Urinary bladder (tissue), 4 donors: Measurements from ENCODE around the gene CSNK1G2. TPM values are rescaled to one million over a fixed set of nuclear protein-coding genes. Genes with fewer than 3 reads are reported as not detected.

Experiments used
- DNase-seq: peaks from one replicate; pipeline ENCODE4 v3.0.0-alpha.2; 2015; ENCODE audit errors: extremely low spot score
- H3K27ac ChIP-seq: one replicate; pipeline ENCODE4 v1.5.1; 2013; ENCODE audit warnings: low read depth, mild to moderate bottlenecking, moderate library complexity
- H3K36me3 ChIP-seq: one replicate; pipeline ENCODE4 v1.6.1; 2013; ENCODE audit warnings: mild to moderate bottlenecking, moderate library complexity; ENCODE audit not compliant: insufficient read depth
- H3K4me1 ChIP-seq: one replicate; pipeline ENCODE4 v1.6.1; 2013; ENCODE audit warnings: mild to moderate bottlenecking, moderate library complexity; ENCODE audit not compliant: insufficient read depth
- H3K4me3 ChIP-seq: one replicate; pipeline ENCODE4 v1.5.1; 2013; ENCODE audit warnings: low read depth, low read length
- WGBS: extraction: QIAGEN DNeasy Blood & Tissue Kit; methylation state at CpG from one replicate; pipeline ENCODE4 v1.1.7; 2013; 5-methylcytosine and 5-hydroxymethylcytosine counted together
- polyA plus RNA-seq: library from polyadenylated mRNA; stranded (reverse); fragments of 200-250 nt; gene quantifications from one replicate; pipeline ENCODE4 v1.2.3, GENCODE V29; 2013
- total RNA-seq: library from RNA; depleted of rRNA; stranded (reverse); fragments of >200 nt; gene quantifications from one replicate; pipeline ENCODE4 v1.2.3, GENCODE V29; 2014
- donor health status: healthy with polysubstance abuse.
- donor health status: healthy.

The CSNK1G2 gene
- total and polyA plus RNA-seq, 2 donors: 33.5 to 50.1 TPM

- Histone ChIP-seq H3K4me1 (no peaks in the 10 kb centered on the region), H3K27ac (no peak overlapping the region), H3K4me3 (no peak overlapping the region), H3K36me3 (no peaks in the 10 kb centered on the region)
- DNase-seq: no peak
- 87% methylated on average over 26 of the region's 26 CpGs for WGBS
Measured at GRCh38 chr19:1999856-2000515, 59.0 kb downstream of the CSNK1G2 start.

GRCh38 chr19:2003874-2004273 is 62.9 kb downstream of the CSNK1G2 start:
- no peak for DNase-seq
- H3K36me3 ChIP-seq: no peaks in the 10 kb centered on the region
- 92% methylated on average over 4 of the region's 4 CpGs for WGBS
- no peaks in the 10 kb centered on the region for H3K4me1 ChIP-seq
- no peak overlapping the region for H3K27ac ChIP-seq
- no peak overlapping the region for H3K4me3 ChIP-seq

DNA sequence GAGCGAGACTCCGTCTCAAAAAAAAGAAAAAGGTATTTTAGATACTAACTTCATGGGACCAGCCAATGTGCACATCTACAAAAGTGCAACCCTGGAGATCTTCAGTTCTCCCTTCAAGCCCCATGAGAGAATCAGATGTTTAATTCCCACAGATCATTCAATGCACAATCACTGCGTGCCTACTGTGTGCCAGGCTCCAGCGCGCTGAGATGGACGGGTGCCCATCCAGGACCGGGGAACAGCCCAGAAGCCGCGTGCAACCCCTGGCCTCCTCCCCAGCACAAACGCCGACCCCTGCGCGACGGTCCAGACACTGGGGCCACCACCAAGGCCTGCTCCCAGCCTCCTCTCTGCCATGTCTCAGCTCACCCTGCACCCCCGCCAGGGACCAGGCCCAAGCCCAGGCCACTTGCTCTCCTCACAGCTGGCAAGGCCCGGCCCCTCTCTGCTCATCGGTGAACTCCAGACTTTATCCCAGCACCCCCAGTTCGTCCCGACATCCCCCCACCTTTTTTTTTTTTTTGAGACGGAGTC is 69.2 kb downstream of the CSNK1G2 start:
- 93% methylated on average over 20 of the region's 20 CpGs for WGBS
- Histone ChIP-seq H3K4me1 (no peaks in the 10 kb centered on the region), H3K36me3 (no peaks in the 10 kb centered on the region), H3K27ac (no peak overlapping the region), H3K4me3 (no peak overlapping the region)
- no peak for DNase-seq

- Histone ChIP-seq H3K36me3 (no peaks in the 10 kb centered on the region), H3K4me1 (no peaks in the 10 kb centered on the region), H3K4me3 (no peak overlapping the region), H3K27ac (no peak overlapping the region)
- WGBS: 95% methylated on average over 12 of the region's 12 CpGs
- no peak for DNase-seq
Measured at GRCh38 chr19:2011169-2011568, 70.2 kb downstream of the CSNK1G2 start.

- Histone ChIP-seq H3K27ac (no peak overlapping the region), H3K4me3 (no peak overlapping the region), H3K4me1 (no peaks in the 10 kb centered on the region), H3K36me3 (no peaks in the 10 kb centered on the region)
- DNase-seq: no peak
- 85% methylated on average over 21 of the region's 21 CpGs for WGBS
Measured at GRCh38 chr19:2012941-2013682, 72.1 kb downstream of the CSNK1G2 start.

- H3K4me1 ChIP-seq: no peaks in the 10 kb centered on the region
- 85% methylated on average over 6 of the region's 6 CpGs for WGBS
- no peak overlapping the region for H3K27ac ChIP-seq
- no peaks in the 10 kb centered on the region for H3K36me3 ChIP-seq
- H3K4me3 ChIP-seq: no peak overlapping the region
- DNase-seq: no peak
Measured at GRCh38 chr19:2013683-2013961, 72.7 kb downstream of the CSNK1G2 start.

GRCh38 chr19:2014131-2014571 is 73.2 kb downstream of the CSNK1G2 start:
- no peak for DNase-seq
- H3K4me1 ChIP-seq: no peaks in the 10 kb centered on the region
- 63% methylated on average over 5 of the region's 5 CpGs for WGBS
- no peaks in the 10 kb centered on the region for H3K36me3 ChIP-seq
- no peak overlapping the region for H3K4me3 ChIP-seq
- no peak overlapping the region for H3K27ac ChIP-seq

- WGBS: 7% methylated on average over 74 of the region's 74 CpGs
- no peak for DNase-seq
- peak overlapping the region; percentile 96 for H3K4me3 ChIP-seq
- H3K36me3 ChIP-seq: no peaks in the 10 kb centered on the region
- H3K4me1 ChIP-seq: no peaks in the 10 kb centered on the region
- peak overlapping the region; percentile 73 for H3K27ac ChIP-seq
Measured at GRCh38 chr19:2014731-2015607, 74.0 kb downstream of the CSNK1G2 start.

GRCh38 chr19:2015608-2015950 is 74.6 kb downstream of the CSNK1G2 start, which contains the start of gene BTBD2:
Gene BTBD2 (minus strand): TSS chr19:2015714. CDS start chr19:2015703, 11 bp downstream.
- 1% methylated on average over 20 of the region's 20 CpGs for WGBS
- Histone ChIP-seq H3K4me3 (peak within 1 kb of the TSS; percentile 96), H3K4me1 (no peaks in the 10 kb centered on the region), H3K36me3 (no peaks in the 10 kb centered on the region), H3K27ac (peak within 1 kb of the TSS; percentile 73)
- DNase-seq: no peak

- WGBS: 68% methylated on average over 23 of the region's 23 CpGs
- DNase-seq: peak; percentile 26
- H3K4me3 ChIP-seq: no peak overlapping the region
Measured at GRCh38 chr19:2016041-2016807, 75.3 kb downstream of the CSNK1G2 start.

GRCh38 chr19:2018752-2019151 is 77.8 kb downstream of the CSNK1G2 start:
- no peaks in the 10 kb centered on the region for H3K4me1 ChIP-seq
- DNase-seq: no peak
- WGBS: 96% methylated on average over 13 of the region's 13 CpGs
- no peak overlapping the region for H3K27ac ChIP-seq
- H3K36me3 ChIP-seq: no peaks in the 10 kb centered on the region
- no peak overlapping the region for H3K4me3 ChIP-seq

More at GRCh38 chr19:2016041-2016807, 75.3 kb downstream of the CSNK1G2 start:
- Histone ChIP-seq H3K4me1 (no peaks in the 10 kb centered on the region), H3K27ac (peak overlapping the region; percentile 31), H3K36me3 (no peaks in the 10 kb centered on the region)

DNA sequence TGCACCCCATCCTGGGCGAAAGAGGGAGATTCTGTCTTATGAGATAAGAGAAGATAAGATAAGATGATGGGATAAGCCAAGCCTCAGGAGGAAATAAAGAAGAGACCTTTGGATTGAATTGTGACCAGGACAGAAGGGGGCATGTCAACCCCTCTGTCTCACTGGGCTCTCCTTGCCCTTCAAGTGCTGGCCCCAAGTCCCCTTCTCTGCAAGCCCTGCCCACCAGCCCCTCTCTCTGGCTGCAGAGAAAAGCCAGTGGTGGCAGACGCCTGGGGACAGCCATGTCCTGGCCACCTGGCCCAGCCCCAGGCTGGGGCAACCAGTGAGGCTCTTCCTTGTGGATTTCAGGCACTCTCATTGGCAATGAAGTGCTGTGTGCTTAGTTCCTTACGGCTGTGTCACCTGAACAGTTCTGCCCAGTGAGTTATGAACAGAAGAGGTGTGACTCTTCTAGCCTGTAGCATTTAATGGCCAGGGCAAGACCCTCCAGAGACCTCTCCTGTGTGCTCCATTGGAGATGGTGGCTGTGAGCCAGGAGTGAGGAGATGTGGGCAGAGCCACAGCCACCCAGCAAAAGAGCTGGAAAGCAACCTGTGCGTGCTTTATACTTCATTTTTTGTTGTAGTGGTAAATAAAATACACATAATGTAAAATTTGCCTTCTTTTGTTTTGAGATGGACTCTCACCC is 80.6 kb downstream of the CSNK1G2 start:
- DNase-seq: no peak
- Histone ChIP-seq H3K36me3 (no peaks in the 10 kb centered on the region), H3K27ac (no peak overlapping the region), H3K4me1 (no peaks in the 10 kb centered on the region), H3K4me3 (no peak overlapping the region)
- 75% methylated on average over 4 of the region's 4 CpGs for WGBS
